C4-2B (cell line): ENCODE data around the gene SOAT2.

Experiments
- H3K27ac ChIP-seq: fragments of 450-650 bp; 2 replicates; pipeline ENCODE4 v1.5.1; 2017
- CTCF ChIP-seq: fragments of 450-650 bp; conservative IDR thresholded peaks from 2 replicates; pipeline ENCODE4 v1.5.1; 2017; ENCODE audit warnings: mild to moderate bottlenecking
- ZFX ChIP-seq: fragments of 450-650 bp; IDR thresholded peaks from 2 replicates; pipeline ENCODE4 v1.6.1; 2017

The SOAT2 gene

GRCh38 chr12:53099071-53099882 is 4.0 kb upstream of the SOAT2 start:
- TF ChIP-seq CTCF (peak; percentile 98), ZFX (no peak)

GRCh38 chr12:53100466-53101151 is 2.7 kb upstream of the SOAT2 start:
- no peak overlapping the region for H3K27ac ChIP-seq
- TF ChIP-seq ZFX: no peak
- TF ChIP-seq CTCF: no peak

More at GRCh38 chr12:53099071-53099882, 4.0 kb upstream of the SOAT2 start:
- no peak overlapping the region for H3K27ac ChIP-seq

GRCh38 chr12:53101266-53101665 is 2.0 kb upstream of the SOAT2 start:
- no peak for TF ChIP-seq CTCF
- TF ChIP-seq ZFX: no peak
- no peak overlapping the region for H3K27ac ChIP-seq

DNA sequence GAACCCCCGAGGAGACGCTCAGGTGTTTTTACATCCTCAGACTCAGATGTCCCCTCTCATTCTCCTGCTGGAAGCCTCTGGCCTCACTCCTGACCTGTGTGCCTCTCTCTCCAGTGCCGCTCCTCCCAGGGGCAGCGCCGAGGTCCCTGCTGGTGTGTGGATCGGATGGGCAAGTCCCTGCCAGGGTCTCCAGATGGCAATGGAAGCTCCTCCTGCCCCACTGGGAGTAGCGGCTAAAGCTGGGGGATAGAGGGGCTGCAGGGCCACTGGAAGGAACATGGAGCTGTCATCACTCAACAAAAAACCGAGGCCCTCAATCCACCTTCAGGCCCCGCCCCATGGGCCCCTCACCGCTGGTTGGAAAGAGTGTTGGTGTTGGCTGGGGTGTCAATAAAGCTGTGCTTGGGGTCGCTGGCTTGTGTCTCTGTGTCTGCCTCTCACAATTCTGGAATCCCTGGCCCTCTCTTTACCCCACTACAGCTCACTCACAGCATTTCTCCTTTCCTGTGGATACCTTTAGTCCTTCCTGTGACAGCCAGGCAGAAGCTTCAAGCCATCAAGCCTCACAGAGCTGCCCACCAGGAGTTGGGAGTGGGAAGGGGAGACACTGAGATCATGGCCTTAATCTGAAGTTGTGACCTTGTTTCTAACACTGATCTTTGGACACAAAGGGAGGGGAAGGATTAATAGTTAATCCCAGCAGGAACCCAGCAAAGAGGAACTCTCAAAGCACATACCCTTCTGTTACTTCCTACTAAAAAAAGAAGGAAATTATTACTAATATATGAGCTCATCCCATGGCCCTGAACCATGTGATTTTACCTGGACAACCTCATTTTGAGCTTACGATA is 1.1 kb upstream of the SOAT2 start:
- H3K27ac ChIP-seq: no peak overlapping the region
- TF ChIP-seq ZFX: no peak

GRCh38 chr12:53103860-53104305 is 597 bp downstream of the SOAT2 start:
- TF ChIP-seq ZFX (no peak), CTCF (no peak)
- H3K27ac ChIP-seq: no peak overlapping the region

- TF ChIP-seq CTCF (no peak), ZFX (no peak)
These were observed 2.0 kb downstream of the SOAT2 start for GRCh38 chr12:53105256-53105655.

DNA sequence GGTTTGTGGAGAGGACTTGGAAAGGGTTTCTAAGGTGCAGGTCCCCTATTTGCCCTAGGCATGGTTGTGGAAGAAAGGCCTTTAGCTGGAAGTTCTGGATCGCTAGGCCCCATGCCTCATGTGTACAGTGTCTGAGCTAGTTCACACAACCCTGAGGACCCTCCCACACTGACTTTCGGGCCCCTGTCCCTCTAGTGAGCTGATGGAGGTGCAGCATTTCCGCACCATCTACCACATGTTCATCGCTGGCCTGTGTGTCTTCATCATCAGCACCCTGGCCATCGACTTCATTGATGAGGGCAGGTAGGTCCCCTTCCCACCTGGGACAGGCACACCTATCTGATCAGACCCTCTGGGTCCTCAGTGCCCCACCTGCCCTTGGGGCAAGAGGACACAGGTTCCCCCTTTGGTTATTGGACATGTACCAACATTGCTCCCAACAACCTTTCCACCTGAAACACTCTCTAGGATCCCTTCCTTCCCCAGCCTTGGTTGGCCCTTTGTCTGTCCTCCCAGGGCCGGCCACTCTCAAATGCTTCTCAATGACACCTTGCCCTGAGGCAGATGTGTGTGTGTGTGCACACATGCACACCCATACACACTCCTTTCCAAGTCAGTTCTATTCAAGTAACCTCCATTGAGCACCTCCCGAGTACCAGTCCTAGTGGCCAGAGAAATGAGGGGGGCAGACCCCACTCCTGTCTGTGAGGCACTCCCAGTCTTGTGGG is 2.6 kb downstream of the SOAT2 start:
- TF ChIP-seq ZFX (no peak), CTCF (no peak)

More at GRCh38 chr12:53105256-53105655, 2.0 kb downstream of the SOAT2 start:
- H3K27ac ChIP-seq: no peak overlapping the region

More for the DNA sequence above, 2.6 kb downstream of the SOAT2 start:
- H3K27ac ChIP-seq: no peak overlapping the region
